Measurements from ENCODE around the gene FADS3.

GRCh38 chr11:61914471-61915171 is 23.3 kb upstream of the FADS3 start:
- TF ChIP-seq EP300 (IDR thresholded peaks at IDR 0.05; ENCODE audit: low read length), result no peak
- TF ChIP-seq RCOR1 (IDR thresholded peaks at IDR 0.05; ENCODE audit: borderline replicate concordance in 1 of 2, low read depth in 2 of 2, low read length in 2 of 2), result no peak
- no peak for TF ChIP-seq SMC3 (conservative IDR thresholded peaks at IDR 0.05; ENCODE audit: insufficient read depth, low read depth, low read length)
- TF ChIP-seq ZNF3 (CRISPR knock-in tag; IDR thresholded peaks at IDR 0.05), result no peak
- TF ChIP-seq MLLT1 (IDR thresholded peaks at IDR 0.05), result no peak
- TF ChIP-seq SRSF9 (IDR thresholded peaks at IDR 0.05; ENCODE audit: borderline replicate concordance, low read depth, low read length), result no peak
- no peak for TF ChIP-seq MAZ (CRISPR knock-in tag; conservative IDR thresholded peaks at IDR 0.05 in 1 of 2, IDR thresholded peaks at IDR 0.05 in 1 of 2)
- TF ChIP-seq ZZZ3 (IDR thresholded peaks at IDR 0.05), result no peak
- TF ChIP-seq CTCF (IDR thresholded peaks at IDR 0.05 in 2 of 3, conservative IDR thresholded peaks at IDR 0.05 in 1 of 3; ENCODE audit: insufficient read depth in 2 of 3, low read depth in 1 of 3, low read length in 3 of 3), result no peak
- TF ChIP-seq TRIM28 (IDR thresholded peaks at IDR 0.05), result no peak
- TF ChIP-seq JUN (IDR thresholded peaks at IDR 0.05; ENCODE audit: borderline replicate concordance, low read depth, low read length), result no peak
- no peak for TF ChIP-seq JUN (CRISPR knock-in tag; IDR thresholded peaks at IDR 0.05; ENCODE audit: borderline replicate concordance)
- TF ChIP-seq LEF1 (IDR thresholded peaks at IDR 0.05), result no peak
- TF ChIP-seq BCLAF1 (IDR thresholded peaks at IDR 0.05; ENCODE audit: borderline replicate concordance in 1 of 2, control insufficient read depth in 1 of 2, low read depth in 2 of 2, low read length in 1 of 2), result no peak

Data from K562 (cell line).